ENCODE data around the gene CHURC1.

CHURC1 gene

DNA sequence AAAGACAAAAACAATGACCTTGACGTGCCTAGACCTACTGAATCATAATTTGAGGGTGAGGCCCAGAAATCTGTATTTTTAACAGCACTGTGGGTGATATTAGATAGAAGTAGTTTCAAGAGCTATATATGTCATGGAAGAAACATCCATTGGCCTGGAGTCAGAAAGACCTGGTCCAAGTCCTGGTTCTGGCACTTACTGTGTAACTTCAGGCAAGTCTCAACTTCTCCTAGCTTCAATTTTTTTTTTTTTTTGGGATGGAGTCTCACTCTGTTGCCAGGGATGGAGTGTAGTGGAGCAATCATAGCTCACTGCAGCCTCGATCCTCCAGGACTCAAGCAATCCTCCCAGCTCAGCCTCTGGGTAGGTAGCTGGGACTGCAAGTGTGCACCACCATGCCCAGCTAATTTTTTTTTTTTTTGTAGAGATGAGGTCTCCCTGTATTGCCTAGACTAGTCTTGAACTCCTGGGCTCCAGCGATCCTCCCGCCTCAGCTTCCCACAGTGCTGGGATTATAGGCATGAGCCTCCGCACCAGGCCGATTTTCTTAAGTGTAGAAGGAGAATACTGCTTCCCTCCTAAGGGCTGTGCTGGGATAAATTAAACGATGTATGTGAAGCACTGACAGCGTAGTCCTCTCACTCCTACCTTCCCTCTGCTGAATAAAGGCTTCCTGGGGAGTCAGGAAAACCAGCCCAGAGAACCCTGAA, 42.6 kb downstream of the CHURC1 start:
- no peak for DNase-seq (ENCODE audit: low read depth)

DNA sequence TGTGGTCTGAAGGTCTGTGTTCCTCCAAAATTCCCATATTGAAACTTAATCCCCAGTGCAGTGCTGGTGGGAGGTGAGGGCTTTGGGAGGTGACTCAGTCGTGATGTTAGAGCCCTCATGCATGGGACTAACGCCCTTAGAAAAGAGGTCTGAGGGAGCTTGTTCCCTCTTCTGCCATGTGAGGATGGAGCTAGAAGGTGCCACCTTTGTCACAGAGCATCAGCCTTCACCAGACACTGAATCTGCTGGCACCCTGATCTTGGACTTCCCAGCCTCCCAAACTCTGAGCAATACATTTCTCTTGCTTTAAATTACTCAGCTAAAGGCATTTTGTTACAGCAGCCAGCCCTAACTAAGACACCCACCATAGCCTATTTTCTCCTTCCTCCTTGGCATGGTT, 43.9 kb downstream of the CHURC1 start:
- no peak for DNase-seq (ENCODE audit: low read depth)

DNA sequence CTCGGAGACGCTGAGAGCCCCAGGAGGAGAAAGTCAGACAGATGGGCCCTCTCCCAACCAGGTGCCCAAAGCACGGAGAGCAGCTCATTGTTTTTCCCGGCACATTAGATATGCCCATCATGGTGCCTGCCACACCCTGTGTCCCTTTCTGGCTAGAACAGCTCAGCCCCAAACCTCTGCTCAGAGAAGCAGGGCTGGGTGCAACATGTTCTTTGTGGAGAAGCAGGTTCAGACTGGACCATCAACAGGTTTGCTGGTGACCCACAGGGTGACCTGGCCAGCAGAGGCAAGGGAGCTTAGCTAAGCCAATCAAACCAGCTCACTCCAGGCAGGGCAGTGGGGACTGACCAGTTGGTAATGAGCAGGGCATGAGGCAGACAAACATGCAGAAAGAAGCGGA, 44.5 kb downstream of the CHURC1 start:
- no peak for DNase-seq (ENCODE audit: low read depth)

DNA sequence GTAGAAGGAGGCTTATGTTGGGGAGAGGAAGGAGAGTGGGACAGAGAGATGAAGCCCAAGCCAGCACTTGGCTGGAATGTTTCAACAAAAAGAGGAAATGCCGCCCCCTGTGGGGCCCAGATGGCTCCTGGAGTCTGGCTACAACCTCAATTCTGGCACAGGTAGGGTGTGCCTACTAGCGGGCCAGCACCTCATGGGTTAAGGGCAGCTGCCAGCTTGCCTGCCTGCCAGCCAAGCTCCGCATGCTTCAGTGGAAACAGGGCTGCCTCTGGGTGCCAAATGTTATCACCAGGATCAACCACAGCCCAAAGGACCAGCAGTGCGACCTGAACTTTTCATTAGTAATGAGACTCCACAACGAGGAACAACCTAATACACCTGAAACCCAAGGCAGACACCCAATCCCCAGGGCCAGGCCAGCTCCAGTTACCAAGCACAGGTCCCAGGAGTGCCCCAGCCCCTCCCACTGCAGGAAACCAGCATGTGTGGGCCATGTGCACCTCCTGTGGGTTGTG, 46.6 kb downstream of the CHURC1 start:
- DNase-seq (ENCODE audit: low read depth) = no peak

DNA sequence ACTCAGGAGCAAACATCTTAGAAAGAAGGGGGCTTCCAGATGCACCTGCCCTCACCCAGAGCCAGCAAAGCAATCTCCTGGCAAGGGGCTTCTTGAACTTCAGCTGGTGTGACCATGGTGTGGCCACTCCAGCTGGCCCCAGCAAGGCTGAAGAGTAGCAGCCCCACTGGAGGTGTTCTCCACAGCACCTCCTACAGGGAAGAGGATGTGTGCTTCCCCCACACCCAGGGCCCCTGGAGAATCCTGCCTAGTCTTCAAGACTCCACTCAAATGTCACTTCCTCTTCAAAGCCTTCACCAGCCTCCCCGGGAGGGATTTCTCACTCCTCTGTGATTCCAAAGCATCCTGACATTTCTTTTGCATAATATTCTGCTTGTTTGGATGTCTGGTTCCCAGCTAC, 49.4 kb downstream of the CHURC1 start:
- no peak for DNase-seq (ENCODE audit: low read depth)

DNA sequence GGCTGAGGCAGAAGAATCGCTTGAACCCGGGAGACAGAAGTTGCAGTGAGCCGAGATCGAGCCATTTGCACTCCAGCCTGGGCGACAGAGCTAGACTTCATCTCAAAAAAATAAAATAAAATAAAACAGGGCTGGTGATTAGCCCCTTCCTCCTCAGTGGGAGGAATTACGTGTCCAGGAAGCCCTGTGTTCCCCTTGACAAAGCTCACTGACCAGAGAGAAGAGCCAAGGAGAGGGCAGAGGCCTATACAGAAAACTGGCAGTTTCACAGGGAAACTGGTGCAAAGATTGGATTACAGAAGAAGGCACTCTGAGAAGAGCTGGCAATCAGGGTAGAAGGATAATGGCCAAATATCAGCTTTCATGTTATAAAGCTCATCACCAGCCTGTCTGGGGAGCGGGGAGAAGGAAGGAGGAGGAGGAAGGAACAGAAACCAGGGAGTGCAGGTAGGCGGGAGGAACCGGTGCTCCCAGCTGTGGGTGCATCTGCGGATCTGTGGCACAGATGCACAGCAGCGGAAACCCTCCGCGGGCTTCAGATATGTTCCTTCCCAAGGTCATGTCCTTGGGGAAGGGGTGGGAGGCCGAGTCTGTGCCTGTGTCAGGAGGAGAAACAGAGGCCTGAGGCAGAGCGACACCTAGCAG, 51.2 kb downstream of the CHURC1 start:
- no peak for DNase-seq (ENCODE audit: low read depth)

DNA sequence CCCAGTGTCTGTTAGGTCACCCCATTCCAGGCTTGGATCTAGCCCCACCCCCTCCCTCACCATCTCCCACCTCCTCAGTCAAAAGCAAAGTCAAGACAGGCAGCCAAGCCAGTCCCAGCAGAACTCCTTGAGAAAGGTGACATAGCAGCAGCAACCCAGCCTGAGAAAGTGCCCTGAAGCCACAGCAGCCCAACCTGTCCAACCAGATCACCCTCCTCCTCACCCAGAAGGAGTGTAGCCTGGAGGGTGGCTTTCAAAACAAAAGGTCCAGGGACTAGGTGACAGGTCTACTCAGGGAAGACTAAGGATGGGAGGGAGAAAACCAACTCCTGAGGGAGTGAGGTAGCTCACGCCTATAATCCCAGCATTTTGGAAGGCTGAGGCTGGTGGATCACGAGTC, 52.7 kb downstream of the CHURC1 start:
- DNase-seq (ENCODE audit: low read depth) = no peak

DNA sequence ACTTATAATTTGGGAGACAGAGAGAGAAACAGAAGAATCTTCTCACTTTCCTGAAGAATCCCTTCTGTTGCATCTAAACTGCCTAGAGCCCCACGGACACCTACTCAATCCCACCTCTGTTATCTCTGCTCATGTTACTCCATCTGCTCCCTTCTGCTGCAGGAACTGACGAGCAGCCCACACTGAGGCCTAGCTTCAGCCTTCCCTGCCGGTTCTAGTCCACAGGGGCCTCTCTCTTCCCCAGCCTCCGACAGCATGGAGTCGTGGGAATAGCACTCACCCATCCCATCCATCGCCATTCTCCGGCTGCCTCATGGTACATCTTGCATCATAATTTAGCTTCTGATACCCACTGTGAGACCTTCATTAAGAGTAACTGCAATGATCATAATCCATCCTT, 53.9 kb downstream of the CHURC1 start:
- DNase-seq (ENCODE audit: low read depth) = no peak

DNA sequence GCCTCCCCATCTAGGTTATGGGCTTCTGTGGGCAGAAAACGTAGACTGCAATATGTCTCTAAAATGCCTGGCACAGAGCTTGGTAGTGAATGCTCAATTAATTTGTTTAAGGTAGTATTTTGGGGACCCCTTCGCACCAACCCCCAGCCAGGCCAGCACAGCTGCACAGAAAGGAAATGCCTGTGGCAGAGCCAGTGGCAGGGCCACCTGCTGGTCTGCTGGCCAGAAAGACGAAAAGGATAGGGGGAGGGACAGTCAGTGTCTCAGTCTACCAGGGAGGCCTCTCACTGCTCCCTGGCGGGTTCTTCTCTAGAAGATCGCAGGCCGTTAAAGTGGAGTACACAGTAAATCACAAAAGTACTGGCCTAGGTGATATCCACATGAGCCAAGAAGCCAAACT, 54.4 kb downstream of the CHURC1 start:
- DNase-seq (ENCODE audit: low read depth) = no peak

DNA sequence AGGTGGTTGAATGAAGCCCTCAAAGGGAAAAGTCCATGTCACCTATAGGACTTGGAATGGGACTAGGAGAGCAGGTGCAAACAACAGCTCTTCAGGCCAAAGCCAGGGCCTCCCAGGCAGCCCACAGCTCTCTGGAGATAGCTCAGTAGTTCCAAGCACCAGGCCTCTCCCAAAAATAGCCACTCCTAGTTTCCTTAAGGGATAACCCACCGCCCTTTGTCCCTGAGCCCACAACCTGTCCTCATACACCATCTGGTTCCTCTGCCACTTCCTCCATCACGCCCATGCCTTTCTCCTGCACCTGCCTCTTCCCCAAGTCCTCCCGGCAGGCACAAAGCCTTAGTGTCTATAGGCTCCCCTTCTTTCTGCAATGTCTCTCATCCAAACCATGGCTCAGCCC, 55.8 kb downstream of the CHURC1 start:
- no peak for DNase-seq (ENCODE audit: low read depth)

DNA sequence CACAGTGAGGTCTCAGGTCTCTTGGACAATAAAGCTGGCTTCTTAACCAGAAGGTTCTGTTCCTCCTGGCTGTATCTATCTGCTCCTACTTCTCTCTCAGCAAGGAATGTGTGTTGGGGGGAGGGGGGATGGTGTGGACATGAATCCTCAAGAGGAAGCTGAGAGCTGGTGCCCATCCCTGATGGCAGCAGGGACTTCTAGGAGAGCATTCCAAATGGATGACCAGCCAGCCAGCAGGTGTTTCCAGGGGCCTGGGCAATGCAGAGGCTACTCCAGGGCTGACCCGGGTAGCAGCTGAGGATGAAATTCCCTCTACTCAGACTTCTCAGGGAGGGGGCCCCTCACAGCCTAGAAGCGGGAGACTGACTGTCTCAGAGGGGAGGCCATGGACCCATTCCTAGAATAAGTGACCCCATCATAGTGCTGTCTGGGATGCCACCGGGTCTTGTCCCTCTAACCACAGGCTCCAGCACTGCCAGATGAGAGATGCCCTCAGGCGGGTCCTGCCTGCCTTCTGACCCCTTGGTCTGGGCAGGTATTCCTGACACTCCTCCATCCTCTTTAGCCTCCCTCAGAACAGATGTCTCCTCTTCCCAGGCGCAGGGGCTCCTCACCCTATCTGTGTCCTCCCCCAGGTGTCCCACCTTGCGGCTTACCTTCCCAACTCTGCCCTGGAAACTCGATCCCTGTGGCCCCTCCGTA, 56.7 kb downstream of the CHURC1 start:
- DNase-seq (ENCODE audit: low read depth) = no peak

DNA sequence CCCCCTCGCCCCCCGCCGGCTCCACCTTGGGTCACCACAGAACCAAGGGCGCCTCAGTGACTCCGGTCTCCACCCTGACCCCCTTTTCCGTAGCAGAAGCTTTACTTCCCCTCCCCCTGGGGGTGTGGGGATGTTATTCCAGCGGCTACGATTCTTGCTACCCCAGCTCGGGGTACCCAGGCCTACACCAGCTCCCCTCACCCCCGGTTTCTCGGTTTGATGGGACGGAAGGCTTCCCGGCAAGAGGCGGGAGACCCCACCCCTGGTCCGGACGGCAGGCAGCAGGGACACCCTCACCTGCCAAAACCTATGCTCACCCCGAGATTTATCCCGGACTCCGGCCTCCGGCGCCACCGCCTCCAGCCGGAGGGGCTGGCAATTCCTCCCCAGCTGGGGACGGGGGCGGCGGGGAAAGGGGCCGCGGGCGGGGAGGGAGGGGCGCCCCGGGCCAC, 57.3 kb downstream of the CHURC1 start:
- DNase-seq (ENCODE audit: low read depth) = no peak

DNA sequence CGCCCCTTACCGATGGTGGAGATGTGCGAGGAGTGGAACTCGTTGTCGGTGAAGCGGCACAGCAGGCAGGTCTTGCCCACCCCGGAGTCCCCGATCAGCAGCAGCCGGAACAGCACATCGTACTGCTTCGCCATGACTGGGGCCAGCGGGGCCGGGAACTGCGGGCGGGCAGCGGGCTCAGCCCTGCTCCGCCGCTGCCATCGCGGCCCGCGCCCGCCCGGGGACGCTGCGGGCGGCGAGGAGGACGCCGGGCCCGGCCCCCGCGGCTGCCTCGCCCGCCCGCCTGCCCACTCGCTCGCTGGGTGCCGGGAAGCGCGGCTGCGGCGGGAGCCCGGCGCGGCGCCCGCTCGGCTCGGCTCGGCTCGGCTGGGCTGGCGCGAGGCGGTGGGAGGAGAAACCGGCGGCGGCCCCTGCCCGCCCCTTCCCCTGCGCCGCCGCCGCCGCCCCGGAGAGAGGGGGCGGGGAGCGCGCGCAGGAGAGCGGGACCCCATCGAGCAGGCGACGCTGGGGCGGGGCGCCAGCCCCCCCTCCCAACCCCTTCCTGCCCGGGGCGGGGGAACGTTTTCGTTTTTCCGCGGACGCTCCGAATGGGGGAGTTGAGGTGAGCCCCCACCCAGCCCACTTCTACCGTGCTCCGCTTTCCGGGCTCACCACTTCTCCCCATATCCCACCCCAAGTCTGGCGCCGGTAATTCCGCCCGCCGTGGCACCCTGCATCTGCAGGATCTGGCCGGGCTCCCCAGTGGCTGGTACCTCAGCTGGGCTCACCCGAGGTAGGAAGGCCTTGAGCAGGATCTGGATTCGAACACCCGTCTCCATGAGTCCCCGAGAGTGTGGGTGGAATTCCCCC, 57.9 kb downstream of the CHURC1 start, which contains the start of gene RAB15:
TSS of gene RAB15 (minus strand) at position 394 of the 849 bp plus-strand sequence. CDS start at position 134, 260 bp downstream.
- DNase-seq (ENCODE audit: low read depth) = no peak

DNA sequence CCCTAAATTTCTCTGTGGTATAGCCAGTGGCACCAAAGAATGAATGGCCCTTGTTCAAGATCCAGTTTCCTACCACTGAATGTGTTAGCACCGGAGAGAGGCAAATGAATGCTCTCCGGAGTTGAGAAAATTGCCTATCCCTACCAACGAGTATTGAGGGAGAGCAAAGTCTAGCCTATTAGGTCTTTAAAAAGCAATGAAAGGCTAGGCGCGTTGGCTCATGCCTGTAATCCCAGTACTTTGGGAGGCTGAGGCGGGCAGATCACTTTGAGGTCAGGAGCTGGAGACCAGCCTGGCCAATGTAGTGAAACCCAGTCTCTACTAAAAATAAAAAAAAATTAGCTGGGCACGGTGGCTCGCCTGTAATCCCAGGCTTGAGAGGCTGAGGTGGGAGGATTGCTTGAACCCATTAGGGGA, 58.8 kb downstream of the CHURC1 start:
- no peak for DNase-seq (ENCODE audit: low read depth)

DNA sequence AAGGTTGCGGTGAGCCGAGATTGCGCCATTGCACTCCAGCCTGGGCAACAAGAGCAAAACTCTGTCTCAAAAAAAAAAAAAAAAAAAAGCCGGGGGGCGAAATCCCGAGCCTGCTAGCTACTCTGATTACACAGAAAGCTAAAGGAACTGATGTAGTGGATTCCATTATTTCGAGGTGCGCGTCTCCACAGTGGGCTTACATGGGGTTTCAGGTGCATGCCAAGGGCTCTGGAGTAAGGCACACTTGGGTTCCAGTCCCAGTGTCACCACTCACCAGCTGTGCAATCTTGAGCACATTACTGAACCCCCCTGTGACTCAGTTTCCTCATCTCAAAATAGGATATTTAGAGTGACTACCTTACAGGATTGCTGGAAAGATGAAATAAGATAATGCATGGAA, 59.6 kb downstream of the CHURC1 start:
- no peak for DNase-seq (ENCODE audit: low read depth)

DNA sequence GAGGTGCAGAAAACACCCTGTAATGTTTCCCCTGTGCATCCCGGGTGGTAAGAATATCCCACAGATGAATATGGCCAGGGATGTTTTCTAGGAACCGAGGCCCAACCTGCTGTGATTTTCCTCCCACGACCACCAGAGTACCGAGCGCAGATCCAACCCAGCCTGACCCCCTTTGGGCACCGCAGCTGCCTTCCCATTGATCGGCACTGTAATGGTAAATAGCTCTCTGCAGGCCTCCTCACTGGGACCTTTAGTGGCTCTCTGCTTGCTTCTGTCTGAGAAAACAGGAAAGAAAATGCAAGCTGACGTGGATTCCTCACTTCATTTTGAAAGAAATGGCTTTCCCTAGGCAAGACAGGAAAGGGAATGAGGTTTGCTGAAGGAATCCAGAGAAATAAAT, 60.3 kb downstream of the CHURC1 start:
- no peak for DNase-seq (ENCODE audit: low read depth)

DNA sequence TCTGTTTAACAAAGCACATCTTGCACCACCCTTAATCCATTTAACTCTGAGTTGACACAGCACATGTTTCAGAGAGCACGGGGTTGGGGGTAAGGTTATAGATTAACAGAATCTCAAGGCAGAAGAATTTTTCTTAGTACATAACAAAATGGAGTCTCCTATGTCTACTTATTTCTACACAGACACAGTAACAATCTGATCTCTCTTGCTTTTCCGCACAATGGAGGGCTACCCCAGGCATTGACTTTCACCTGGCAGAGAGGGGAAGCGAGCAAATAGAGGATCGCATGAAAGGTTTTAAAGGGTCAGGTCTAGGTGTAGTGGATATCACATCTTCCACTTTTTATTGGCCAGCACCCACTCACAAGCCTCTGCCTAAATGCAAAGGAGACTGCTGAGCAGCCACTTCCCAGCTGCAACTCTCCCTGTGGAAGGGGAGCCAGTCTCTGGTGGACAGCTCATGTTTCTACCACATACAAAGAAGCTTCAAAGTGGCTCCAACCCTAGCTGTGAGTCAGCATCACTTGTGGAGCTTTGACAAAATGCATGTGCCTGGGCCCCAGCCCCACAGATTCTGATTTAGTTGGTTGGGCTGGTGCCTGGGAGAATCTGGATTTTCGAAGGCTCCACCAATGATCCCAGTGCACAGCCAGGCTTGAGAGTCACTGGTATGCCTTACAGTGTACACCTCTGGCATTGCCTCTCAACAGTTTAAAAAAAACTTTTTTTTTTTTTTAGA, 65.2 kb downstream of the CHURC1 start:
- DNase-seq (ENCODE audit: low read depth) = no peak

DNA sequence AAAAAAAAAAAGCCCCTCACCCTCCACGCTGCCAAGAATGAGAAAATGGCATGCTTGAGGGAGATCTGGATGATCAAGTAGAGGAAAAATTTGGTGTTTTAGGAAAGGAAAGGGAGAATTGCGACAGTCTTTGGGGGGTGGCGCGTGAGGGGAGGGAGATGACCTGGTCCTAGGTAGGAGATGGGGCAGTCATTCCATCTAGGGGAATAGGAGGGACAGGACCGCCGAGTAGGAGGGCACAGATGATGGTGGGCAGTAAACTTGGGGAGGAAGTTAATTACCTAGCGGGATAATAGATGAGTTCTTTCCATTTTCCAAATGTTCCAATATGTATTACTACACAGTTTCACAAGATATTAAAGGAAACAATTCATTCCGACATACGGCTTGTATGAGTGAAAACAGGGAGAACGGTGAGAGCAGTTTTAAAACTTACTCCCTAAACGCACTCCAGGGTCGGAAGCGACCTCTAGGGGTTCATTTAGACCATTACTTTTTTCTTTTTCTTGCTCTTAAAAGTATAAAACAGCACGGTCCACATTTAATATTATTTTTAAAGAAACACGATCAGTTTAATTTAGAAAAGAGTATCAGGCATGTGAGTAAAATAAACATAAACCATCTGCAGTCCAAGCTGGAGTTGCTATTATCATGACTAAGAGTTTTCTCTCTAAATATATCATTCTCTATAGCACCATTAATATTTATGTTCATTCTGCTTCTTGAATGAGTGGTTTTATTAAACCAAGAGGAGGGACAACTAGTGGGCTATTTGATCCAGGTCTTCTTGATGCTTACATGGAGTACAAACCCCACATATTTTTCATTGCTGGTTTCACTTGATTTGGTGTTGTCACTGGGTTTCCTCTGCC, 69.4 kb downstream of the CHURC1 start:
- no peak for DNase-seq (ENCODE audit: low read depth)
